Pancreas (tissue), 10 donors: ENCODE measurements around the gene MAS1L. TPM values are rescaled to one million over a fixed set of nuclear protein-coding genes. Genes with fewer than 3 reads are reported as not detected.
A peak's percentile ranks its signal among the peaks of the same experiment; 100 is the strongest.

Source experiments
- ATAC-seq, 4 donors: fragments of 200-7000 bp; cut with Tn5 transposase; one replicate each; pipeline versions ENCODE4 v1.8.0 to v1.9.1; 2020; ENCODE audit warnings: mild to moderate bottlenecking in 4 of 4, moderate library complexity in 4 of 4
- DNase-seq, 6 donors: peaks; one replicate each; pipeline ENCODE4 v3.0.0-alpha.2; 2020
- FAIRE-seq: peaks from 2 replicates; lab custom pipeline; 2012; peaks lifted over from hg19 to GRCh38; lab: Jason Lieb, UNC
- H3K27ac ChIP-seq, 4 donors: fragments of 200-600 bp; sonication (generic); 1 replicate in 3 of 4; 2 replicates in 1 of 4; pipeline versions ENCODE4 v1.5.0 to v1.8.0; 2020
- H3K27me3 ChIP-seq, 4 donors: fragments of 200-600 bp; one replicate each; pipeline ENCODE4 v1.8.0; 2021
- H3K36me3 ChIP-seq, 3 donors: fragments of 200-600 bp; sonication (generic) in 1 of 3; one replicate each; pipeline versions ENCODE4 v1.5.0 to v1.8.0; 2020 to 2021
- H3K4me1 ChIP-seq, 3 donors: fragments of 200-600 bp; one replicate each; pipeline ENCODE4 v1.8.0; 2021
- H3K4me3 ChIP-seq, 4 donors: fragments of 200-600 bp; sonication (generic) in 2 of 4; one replicate each; pipeline versions ENCODE4 v1.5.0 to v1.8.0; 2020 to 2021
- H3K9me3 ChIP-seq, 4 donors: fragments of 200-600 bp; one replicate each; pipeline ENCODE4 v1.8.0; 2021
- WGBS, 2 donors: extraction: QIAGEN DNeasy Blood & Tissue Kit; methylation state at CpG; one replicate each; pipeline ENCODE4 v1.1.7; 2013; 5-methylcytosine and 5-hydroxymethylcytosine counted together
- intact Hi-C, 3 donors: fragments of 100-400 bp; cut with DNase I; formaldehyde crosslinking; loops; one replicate each; pipeline versions ENCODE4 v1.11.1 to v1.14.2; 2022
- polyA plus RNA-seq, 2 donors: library from polyadenylated mRNA; stranded (reverse); fragments of 200-250 nt; gene quantifications; one replicate each; pipeline ENCODE4 v1.2.3, GENCODE V29; 2013
- total RNA-seq, 6 donors: library from RNA; stranded (reverse); fragmentation: NEBNext Ultra II Directional in 4 of 6; extraction: Animal tissue kit (Norgen Biotek cat#: 25700) in 4 of 6; gene quantifications; one replicate each; pipeline versions ENCODE4 v1.2.1 to v1.2.4, GENCODE V29; 2021 to 2023
- TF ChIP-seq, protein P1 (sequence below), 4 donors: fragments of 200-600 bp; sonication (generic) in 3 of 4; IDR thresholded peaks; one replicate each; pipeline versions ENCODE4 v1.5.0 to v1.8.0; 2021; ENCODE audit warnings: antibody characterized with exemption in 4 of 4
- donor health status: healthy with polysubstance abuse.
- donor health status: DM: no; HTN: no; CAD: no; lungs with moderate emphysema.
- donor health status: DM: no; HTN: no; CAD: no.
- donor health status: control.
- donor health status: control.
- donor health status: Bipolar disorder and iron deficiency.
- donor health status: DM: yes; HTN: yes; CAD: no.
- donor health status: DM: no; HTN: no; CAD: no.
- donor health status: DM: no; HTN: no; CAD: no.
- donor health status: DM: yes; HTN: yes; CAD: no.

MAS1L gene
- total and polyA plus RNA-seq, 8 donors = not detected

GRCh38 chr6:29509239-29509638 is 21.5 kb upstream of the MAS1L start:
- Histone ChIP-seq H3K27ac (no peak overlapping the region), H3K9me3 (no peaks in the 10 kb centered on the region), H3K27me3 (no peaks in the 10 kb centered on the region), H3K4me3 (no peak overlapping the region), H3K36me3 (no peaks in the 10 kb centered on the region), H3K4me1 (no peaks in the 10 kb centered on the region)
- DNase-seq (no peak), FAIRE-seq (no peak), ATAC-seq (no peak)
- WGBS, 2 donors = 76 to 88% methylated on average over 6 of the region's 6 CpGs
- intact Hi-C loops = no loop called here
- TF ChIP-seq, protein P1, sequence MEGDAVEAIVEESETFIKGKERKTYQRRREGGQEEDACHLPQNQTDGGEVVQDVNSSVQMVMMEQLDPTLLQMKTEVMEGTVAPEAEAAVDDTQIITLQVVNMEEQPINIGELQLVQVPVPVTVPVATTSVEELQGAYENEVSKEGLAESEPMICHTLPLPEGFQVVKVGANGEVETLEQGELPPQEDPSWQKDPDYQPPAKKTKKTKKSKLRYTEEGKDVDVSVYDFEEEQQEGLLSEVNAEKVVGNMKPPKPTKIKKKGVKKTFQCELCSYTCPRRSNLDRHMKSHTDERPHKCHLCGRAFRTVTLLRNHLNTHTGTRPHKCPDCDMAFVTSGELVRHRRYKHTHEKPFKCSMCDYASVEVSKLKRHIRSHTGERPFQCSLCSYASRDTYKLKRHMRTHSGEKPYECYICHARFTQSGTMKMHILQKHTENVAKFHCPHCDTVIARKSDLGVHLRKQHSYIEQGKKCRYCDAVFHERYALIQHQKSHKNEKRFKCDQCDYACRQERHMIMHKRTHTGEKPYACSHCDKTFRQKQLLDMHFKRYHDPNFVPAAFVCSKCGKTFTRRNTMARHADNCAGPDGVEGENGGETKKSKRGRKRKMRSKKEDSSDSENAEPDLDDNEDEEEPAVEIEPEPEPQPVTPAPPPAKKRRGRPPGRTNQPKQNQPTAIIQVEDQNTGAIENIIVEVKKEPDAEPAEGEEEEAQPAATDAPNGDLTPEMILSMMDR (IDR thresholded peaks at IDR 0.05) = no peak

DNA sequence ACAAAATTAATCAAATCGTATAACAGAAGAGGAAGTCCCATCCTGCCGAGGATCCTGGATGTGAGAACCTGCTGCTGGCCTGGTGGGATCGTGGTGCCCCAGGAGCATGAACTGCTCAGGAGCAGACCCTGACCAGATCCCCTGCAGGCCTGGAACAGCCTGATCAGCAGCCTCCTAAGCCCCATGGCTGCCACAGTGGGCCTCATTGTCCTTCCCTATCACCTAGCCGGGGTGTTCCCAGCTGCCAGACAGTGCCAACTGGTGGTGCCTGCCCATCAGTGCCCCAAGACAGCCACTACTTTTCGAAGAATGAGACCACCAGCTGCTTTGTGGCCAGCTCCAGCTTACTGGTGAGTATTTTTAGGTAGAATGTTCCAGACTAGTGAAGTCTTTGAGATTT is 19.6 kb upstream of the MAS1L start:
- no peak for FAIRE-seq
- DNase-seq = no peak
- Histone ChIP-seq H3K4me1 (no peaks in the 10 kb centered on the region), H3K27me3 (no peaks in the 10 kb centered on the region), H3K9me3 (no peaks in the 10 kb centered on the region), H3K36me3 (no peaks in the 10 kb centered on the region), H3K27ac (no peak overlapping the region), H3K4me3 (no peak overlapping the region)
- intact Hi-C loops = no loop called here
- 80 to 85% methylated on average over 5 of the region's 5 CpGs for WGBS, 2 donors
- TF ChIP-seq, protein P1 (IDR thresholded peaks at IDR 0.05) = no peak
- no peak for ATAC-seq

- ATAC-seq (no peak), FAIRE-seq (no peak)
- H3K9me3 ChIP-seq = no peaks in the 10 kb centered on the region
These were observed 18.8 kb upstream of the MAS1L start for GRCh38 chr6:29506446-29507067.

GRCh38 chr6:29505808-29506207 is 18.1 kb upstream of the MAS1L start:
- intact Hi-C loops = no loop called here
- WGBS, 2 donors = 93 to 95% methylated on average over 3 of the region's 3 CpGs

More at GRCh38 chr6:29506446-29507067, 18.8 kb upstream of the MAS1L start:
- DNase-seq = no peak
- Histone ChIP-seq H3K27ac (no peak overlapping the region), H3K4me1 (no peaks in the 10 kb centered on the region), H3K4me3 (no peak overlapping the region), H3K27me3 (no peaks in the 10 kb centered on the region), H3K36me3 (no peaks in the 10 kb centered on the region)
- TF ChIP-seq, protein P1 (IDR thresholded peaks at IDR 0.05) = no peak
- intact Hi-C loops = no loop called here
- 76 to 83% methylated on average over 10 to 11 of the region's 11 CpGs for WGBS, 2 donors

DNA sequence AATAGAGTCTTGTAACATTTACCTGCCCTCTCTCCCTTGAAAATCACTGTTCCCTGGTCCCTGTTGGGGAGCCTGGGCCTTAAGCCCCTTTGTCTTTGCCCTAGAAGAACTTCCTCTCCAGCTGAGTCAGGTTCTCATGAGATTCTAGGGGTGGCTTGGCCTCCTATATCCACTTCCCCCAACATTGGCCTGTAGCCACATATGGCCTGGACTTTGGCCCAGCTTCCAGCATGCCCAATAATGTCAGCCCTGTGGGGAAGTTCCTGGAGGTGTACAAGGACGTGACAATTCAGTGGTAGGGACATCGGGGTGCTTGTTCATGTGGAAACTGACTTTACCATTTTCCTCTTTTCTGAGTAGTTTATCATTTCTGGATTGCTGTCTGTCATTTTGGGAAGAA is 17.2 kb upstream of the MAS1L start:
- no peak overlapping the region for H3K27ac ChIP-seq
- 11% methylated on average over 2 of the region's 2 CpGs for WGBS, 2 donors
- H3K27me3 ChIP-seq = no peaks in the 10 kb centered on the region
- intact Hi-C loops = no loop called here
- DNase-seq (peak in 4 of 6 donors; percentile 21 to 44 (median 27)), ATAC-seq (peak in 3 of 4 donors; percentile 60 to 87 (median 77)), FAIRE-seq (no peak)
- TF ChIP-seq, protein P1 (IDR thresholded peaks at IDR 0.05) = no peak
- no peaks in the 10 kb centered on the region for H3K36me3 ChIP-seq
- H3K4me3 ChIP-seq = no peak overlapping the region
- no peaks in the 10 kb centered on the region for H3K9me3 ChIP-seq
- H3K4me1 ChIP-seq = no peaks in the 10 kb centered on the region

More at GRCh38 chr6:29505808-29506207, 18.1 kb upstream of the MAS1L start:
- H3K9me3 ChIP-seq = no peaks in the 10 kb centered on the region
- H3K27me3 ChIP-seq = no peaks in the 10 kb centered on the region
- H3K27ac ChIP-seq = no peak overlapping the region
- no peak overlapping the region for H3K4me3 ChIP-seq
- H3K4me1 ChIP-seq = no peaks in the 10 kb centered on the region
- no peak for FAIRE-seq
- TF ChIP-seq, protein P1 (IDR thresholded peaks at IDR 0.05) = no peak
- no peaks in the 10 kb centered on the region for H3K36me3 ChIP-seq
- no peak for ATAC-seq
- DNase-seq = no peak
